Dermis blood vessel endothelial cell (primary cell): ENCODE measurements around the gene BABAM1. TPM values are rescaled to one million over a fixed set of nuclear protein-coding genes. Genes with fewer than 3 reads are reported as not detected.
A peak's percentile ranks its signal among the peaks of the same experiment; 100 is the strongest.

Experiments used
- DNase-seq: peaks from one replicate; pipeline ENCODE4 v3.0.0; 2010
- total RNA-seq: library from RNA; depleted of rRNA; stranded (reverse); fragments of >200 nt; gene quantifications from 2 replicates; pipeline ENCODE4 v1.2.3, GENCODE V29; 2014

BABAM1 gene
- total RNA-seq, 1 donor from 2014 or later: 98.2 TPM

- no peak for DNase-seq
Measured at GRCh38 chr19:17303940-17304267, 36.7 kb downstream of the BABAM1 start.

GRCh38 chr19:17304386-17305215 is 37.4 kb downstream of the BABAM1 start:
- DNase-seq: no peak

- DNase-seq: no peak
Measured at GRCh38 chr19:17305216-17305516, 37.9 kb downstream of the BABAM1 start.

GRCh38 chr19:17305517-17306284 is 38.5 kb downstream of the BABAM1 start, which contains the start of gene MRPL34:
TSS of gene MRPL34 (plus strand) at chr19:17305872. CDS start at chr19:17305893, 21 bp downstream.
- peak; percentile 99 for DNase-seq

GRCh38 chr19:17306285-17306714 is 39.1 kb downstream of the BABAM1 start:
- DNase-seq: no peak

- DNase-seq: no peak
Measured at GRCh38 chr19:17307876-17308377, 40.7 kb downstream of the BABAM1 start.

- DNase-seq: peak; percentile 100
Measured at GRCh38 chr19:17309198-17309964, 42.1 kb downstream of the BABAM1 start, which contains the start of gene DDA1. TSS of gene DDA1 (plus strand) at chr19:17309563. CDS start at chr19:17309655, 92 bp downstream.

GRCh38 chr19:17309965-17310461 is 42.8 kb downstream of the BABAM1 start:
- DNase-seq: peak; percentile 21

GRCh38 chr19:17311455-17312188 is 44.4 kb downstream of the BABAM1 start:
- peak; percentile 53 for DNase-seq

- no peak for DNase-seq
Measured at GRCh38 chr19:17312189-17313113, 45.2 kb downstream of the BABAM1 start.

GRCh38 chr19:17314007-17314593 is 46.9 kb downstream of the BABAM1 start:
- no peak for DNase-seq

- DNase-seq: peak; percentile 48
Measured at GRCh38 chr19:17318966-17319365, 51.7 kb downstream of the BABAM1 start.

- DNase-seq: no peak
Measured at GRCh38 chr19:17319473-17320238, 52.4 kb downstream of the BABAM1 start.

GRCh38 chr19:17320435-17320834 is 53.2 kb downstream of the BABAM1 start:
- DNase-seq: no peak

GRCh38 chr19:17321655-17322489 is 54.6 kb downstream of the BABAM1 start:
- no peak for DNase-seq

- no peak for DNase-seq
Measured at GRCh38 chr19:17322854-17323253, 55.6 kb downstream of the BABAM1 start.

GRCh38 chr19:17323300-17323963 is 56.2 kb downstream of the BABAM1 start:
- no peak for DNase-seq

- no peak for DNase-seq
Measured at GRCh38 chr19:17323964-17324332, 56.7 kb downstream of the BABAM1 start.
